ENCODE results near the gene METTL9. TPM values are rescaled to one million over a fixed set of nuclear protein-coding genes. Genes with fewer than 3 reads are reported as not detected.

METTL9 gene
- total RNA-seq, 1 donor from 2014 or later = 97.7 TPM

GRCh38 chr16:21656795-21657768 lies 57.7 kb downstream of the METTL9 start:
- Histone ChIP-seq H3K36me3 (peaks cover 0 to 7% of the 10 kb centered on the region in 2 donors), H3K27me3 (no peaks in the 10 kb centered on the region), H3K4me1 (peaks cover 8% of the 10 kb centered on the region), H3K9me3 (no peaks in the 10 kb centered on the region), H3K4me3 (no peak overlapping the region), H3K27ac (no peak overlapping the region)
- intact Hi-C loops (cut with DNase I) = no loop called here
- no peak for DNase-seq (ENCODE audit: extremely low spot score in 2 of 2)
- TF ChIP-seq CTCF (IDR thresholded peaks at IDR 0.05) (peak; percentile 56 to 77 (median 67)), POLR2AphosphoS5 (IDR thresholded peaks at IDR 0.05; ENCODE audit: insufficient read depth in 1 of 2, low read depth in 1 of 2) (no peak)

DNA sequence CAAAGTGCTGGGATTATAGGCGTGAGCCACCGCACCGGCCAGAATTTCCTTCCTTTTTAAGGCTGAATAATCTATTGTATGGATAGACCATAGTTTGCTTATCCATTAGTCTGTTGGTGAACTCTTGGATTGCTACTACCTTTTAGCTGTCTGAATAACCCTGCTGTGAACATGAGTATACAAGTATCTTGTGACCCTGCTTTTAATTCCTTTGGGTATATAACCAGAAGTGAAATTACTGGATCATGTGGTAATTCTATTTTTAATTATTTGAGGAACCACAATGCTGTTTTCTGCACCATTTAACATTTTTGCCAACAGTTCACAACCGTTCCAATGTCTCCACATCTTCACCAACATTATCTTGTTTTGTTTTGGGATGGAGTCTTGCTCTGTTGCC lies 59.7 kb downstream of the METTL9 start:
- Histone ChIP-seq H3K4me1 (peaks cover 13% of the 10 kb centered on the region), H3K36me3 (peaks cover 0 to 7% of the 10 kb centered on the region in 2 donors), H3K4me3 (no peak overlapping the region), H3K9me3 (no peaks in the 10 kb centered on the region), H3K27me3 (no peaks in the 10 kb centered on the region), H3K27ac (no peak overlapping the region)
- no peak for DNase-seq (ENCODE audit: extremely low spot score in 2 of 2)
- intact Hi-C loops (cut with DNase I) = no loop called here
- TF ChIP-seq POLR2AphosphoS5 (IDR thresholded peaks at IDR 0.05; ENCODE audit: insufficient read depth in 1 of 2, low read depth in 1 of 2) = no peak
- no peak for TF ChIP-seq POLR2A (IDR thresholded peaks at IDR 0.05)
- no peak for TF ChIP-seq CTCF (IDR thresholded peaks at IDR 0.05)

DNA sequence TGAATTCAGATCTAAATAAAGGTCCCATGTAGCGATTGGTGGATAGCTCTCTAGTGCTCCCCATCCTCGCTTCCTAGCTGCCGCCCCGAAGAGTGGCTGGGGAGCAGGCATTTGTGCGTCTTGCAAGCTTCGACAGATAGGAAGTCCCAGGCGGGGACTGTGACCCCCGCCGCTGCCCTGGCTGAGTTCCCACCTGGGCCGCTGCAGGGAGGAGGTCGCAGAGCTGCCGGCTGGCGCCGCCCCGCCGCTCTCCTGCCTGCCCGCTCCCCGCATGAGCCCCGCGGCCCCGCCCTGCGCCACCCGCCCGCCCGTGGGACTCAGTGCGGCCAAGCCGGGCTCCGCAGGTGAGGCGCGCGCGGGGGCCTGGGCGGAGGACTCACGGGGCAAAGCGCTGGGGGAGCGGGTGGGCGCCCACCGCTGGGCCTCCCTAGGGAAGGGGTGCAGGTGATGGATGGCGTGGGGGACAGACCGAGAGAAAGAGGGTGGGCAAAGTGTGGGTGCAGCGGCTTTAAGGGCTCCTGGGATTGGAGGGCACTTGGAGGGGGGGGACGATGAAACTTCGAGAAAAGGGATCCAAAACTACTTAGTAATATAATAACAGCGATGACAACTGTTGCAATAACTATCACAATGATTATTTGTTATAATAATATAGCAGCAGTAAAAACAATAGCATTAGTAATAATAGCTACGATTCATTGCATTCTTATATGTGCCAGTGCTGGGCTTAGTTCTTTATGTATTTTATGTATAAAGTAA lies 64.7 kb downstream of the METTL9 start, which contains the start of gene OTOA:
Gene OTOA (plus strand): TSS at position 80 of the 759 bp plus-strand sequence. CDS start 14,547 bp downstream, outside the sequence.
- H3K27ac ChIP-seq = no peak within 1 kb of the TSS
- DNase-seq (ENCODE audit: extremely low spot score in 2 of 2) = no peak
- intact Hi-C loops (cut with DNase I) = no loop called here
- H3K4me3 ChIP-seq = peak within 1 kb of the TSS; percentile 9 to 46
- no peaks in the 10 kb centered on the region for H3K9me3 ChIP-seq
- H3K27me3 ChIP-seq = no peaks in the 10 kb centered on the region
- TF ChIP-seq POLR2A (IDR thresholded peaks at IDR 0.05) = no peak
- TF ChIP-seq CTCF (IDR thresholded peaks at IDR 0.05) = no peak
- TF ChIP-seq POLR2AphosphoS5 (IDR thresholded peaks at IDR 0.05; ENCODE audit: insufficient read depth in 1 of 2, low read depth in 1 of 2) = no peak
- H3K36me3 ChIP-seq = no peaks in the 10 kb centered on the region
- peaks cover 7% of the 10 kb centered on the region for H3K4me1 ChIP-seq

GRCh38 chr16:21664801-21665492 lies 65.6 kb downstream of the METTL9 start:
- TF ChIP-seq CTCF (IDR thresholded peaks at IDR 0.05) = no peak
- no peak for TF ChIP-seq POLR2A (IDR thresholded peaks at IDR 0.05)
- TF ChIP-seq POLR2AphosphoS5 (IDR thresholded peaks at IDR 0.05; ENCODE audit: insufficient read depth in 1 of 2, low read depth in 1 of 2) = no peak
- no peak for DNase-seq (ENCODE audit: extremely low spot score in 2 of 2)
- no peaks in the 10 kb centered on the region for H3K27me3 ChIP-seq
- H3K27ac ChIP-seq = no peak overlapping the region
- H3K9me3 ChIP-seq = no peaks in the 10 kb centered on the region
- no peaks in the 10 kb centered on the region for H3K36me3 ChIP-seq
- intact Hi-C loops (cut with DNase I) = no loop called here
- H3K4me1 ChIP-seq = peaks cover 7% of the 10 kb centered on the region
- H3K4me3 ChIP-seq = no peak overlapping the region
